Measurements from ENCODE around the gene STIM2. TPM values are rescaled to one million over a fixed set of nuclear protein-coding genes. Genes with fewer than 3 reads are reported as not detected.
A peak's percentile ranks its signal among the peaks of the same experiment; 100 is the strongest.

The STIM2 gene
- polyA plus RNA-seq, 2 donors, result 3.4 to 5.1 TPM

- no peak overlapping the region for H3K4me3 ChIP-seq (ENCODE audit: low read depth in 1 of 2, low read length in 2 of 2)
- WGBS, 2 donors, result 81 to 82% methylated on average over 2 of the region's 2 CpGs
- H3K9me3 ChIP-seq (ENCODE audit: control insufficient read depth in 2 of 2, insufficient read depth in 1 of 2, low read depth in 1 of 2, low read length in 1 of 2), result no peaks in the 10 kb centered on the region
- no peaks in the 10 kb centered on the region for H3K36me3 ChIP-seq (ENCODE audit: control insufficient read depth in 2 of 2, insufficient read depth in 2 of 2, low read length in 1 of 2)
- no peak overlapping the region for H3K27ac ChIP-seq (ENCODE audit: low read depth in 2 of 2, low read length in 1 of 2)
- no peaks in the 10 kb centered on the region for H3K4me1 ChIP-seq (ENCODE audit: control insufficient read depth in 2 of 2, insufficient read depth in 2 of 2, low read length in 1 of 2)
- H3K27me3 ChIP-seq (ENCODE audit: control insufficient read depth in 1 of 2, insufficient read depth in 2 of 2, low read length in 2 of 2), result no peaks in the 10 kb centered on the region
Measured at GRCh38 chr4:26978387-26979053, 117.9 kb downstream of the STIM2 start.

GRCh38 chr4:26984896-26985295 lies 124.3 kb downstream of the STIM2 start:
- Histone ChIP-seq H3K36me3 (ENCODE audit: control insufficient read depth in 2 of 2, insufficient read depth in 2 of 2, low read length in 1 of 2) (no peaks in the 10 kb centered on the region), H3K9me3 (ENCODE audit: control insufficient read depth in 2 of 2, insufficient read depth in 1 of 2, low read depth in 1 of 2, low read length in 1 of 2) (no peaks in the 10 kb centered on the region), H3K27me3 (ENCODE audit: control insufficient read depth in 1 of 2, insufficient read depth in 2 of 2, low read length in 2 of 2) (no peaks in the 10 kb centered on the region), H3K27ac (ENCODE audit: low read depth in 2 of 2, low read length in 1 of 2) (no peak overlapping the region), H3K4me1 (ENCODE audit: control insufficient read depth in 2 of 2, insufficient read depth in 2 of 2, low read length in 1 of 2) (no peaks in the 10 kb centered on the region), H3K4me3 (ENCODE audit: low read depth in 1 of 2, low read length in 2 of 2) (no peak overlapping the region)
- 82 to 87% methylated on average over 3 of the region's 3 CpGs for WGBS, 2 donors

- 60 to 61% methylated on average over 3 of the region's 3 CpGs for WGBS, 2 donors
- Histone ChIP-seq H3K27me3 (ENCODE audit: control insufficient read depth in 1 of 2, insufficient read depth in 2 of 2, low read length in 2 of 2) (no peaks in the 10 kb centered on the region), H3K27ac (ENCODE audit: low read depth in 2 of 2, low read length in 1 of 2) (no peak overlapping the region)
Measured at GRCh38 chr4:26985873-26986272, 125.2 kb downstream of the STIM2 start.

GRCh38 chr4:26987191-26987590 lies 126.5 kb downstream of the STIM2 start:
- Histone ChIP-seq H3K27me3 (ENCODE audit: control insufficient read depth in 1 of 2, insufficient read depth in 2 of 2, low read length in 2 of 2) (no peaks in the 10 kb centered on the region), H3K9me3 (ENCODE audit: control insufficient read depth in 2 of 2, insufficient read depth in 1 of 2, low read depth in 1 of 2, low read length in 1 of 2) (no peaks in the 10 kb centered on the region), H3K4me1 (ENCODE audit: control insufficient read depth in 2 of 2, insufficient read depth in 2 of 2, low read length in 1 of 2) (no peaks in the 10 kb centered on the region), H3K27ac (ENCODE audit: low read depth in 2 of 2, low read length in 1 of 2) (no peak overlapping the region), H3K4me3 (ENCODE audit: low read depth in 1 of 2, low read length in 2 of 2) (no peak overlapping the region), H3K36me3 (ENCODE audit: control insufficient read depth in 2 of 2, insufficient read depth in 2 of 2, low read length in 1 of 2) (no peaks in the 10 kb centered on the region)
- 94% methylated on average over 3 of the region's 3 CpGs for whole genome bisulfite sequencing, 2 donors

More at GRCh38 chr4:26985873-26986272, 125.2 kb downstream of the STIM2 start:
- Histone ChIP-seq H3K4me1 (ENCODE audit: control insufficient read depth in 2 of 2, insufficient read depth in 2 of 2, low read length in 1 of 2) (no peaks in the 10 kb centered on the region), H3K36me3 (ENCODE audit: control insufficient read depth in 2 of 2, insufficient read depth in 2 of 2, low read length in 1 of 2) (no peaks in the 10 kb centered on the region), H3K9me3 (ENCODE audit: control insufficient read depth in 2 of 2, insufficient read depth in 1 of 2, low read depth in 1 of 2, low read length in 1 of 2) (no peaks in the 10 kb centered on the region), H3K4me3 (ENCODE audit: low read depth in 1 of 2, low read length in 2 of 2) (no peak overlapping the region)

GRCh38 chr4:26991057-26991456 lies 130.4 kb downstream of the STIM2 start:
- 95 to 97% methylated on average over 3 of the region's 3 CpGs for WGBS, 2 donors
- Histone ChIP-seq H3K36me3 (ENCODE audit: control insufficient read depth in 2 of 2, insufficient read depth in 2 of 2, low read length in 1 of 2) (no peaks in the 10 kb centered on the region), H3K27me3 (ENCODE audit: control insufficient read depth in 1 of 2, insufficient read depth in 2 of 2, low read length in 2 of 2) (no peaks in the 10 kb centered on the region), H3K4me3 (ENCODE audit: low read depth in 1 of 2, low read length in 2 of 2) (no peak overlapping the region), H3K9me3 (ENCODE audit: control insufficient read depth in 2 of 2, insufficient read depth in 1 of 2, low read depth in 1 of 2, low read length in 1 of 2) (no peaks in the 10 kb centered on the region), H3K4me1 (ENCODE audit: control insufficient read depth in 2 of 2, insufficient read depth in 2 of 2, low read length in 1 of 2) (no peaks in the 10 kb centered on the region), H3K27ac (ENCODE audit: low read depth in 2 of 2, low read length in 1 of 2) (no peak overlapping the region)

- Histone ChIP-seq H3K9me3 (ENCODE audit: control insufficient read depth in 2 of 2, insufficient read depth in 1 of 2, low read depth in 1 of 2, low read length in 1 of 2) (no peaks in the 10 kb centered on the region), H3K4me3 (ENCODE audit: low read depth in 1 of 2, low read length in 2 of 2) (no peak overlapping the region), H3K27ac (ENCODE audit: low read depth in 2 of 2, low read length in 1 of 2) (peak overlapping the region in 1 of 2 donors; percentile 13), H3K4me1 (ENCODE audit: control insufficient read depth in 2 of 2, insufficient read depth in 2 of 2, low read length in 1 of 2) (no peaks in the 10 kb centered on the region), H3K27me3 (ENCODE audit: control insufficient read depth in 1 of 2, insufficient read depth in 2 of 2, low read length in 2 of 2) (no peaks in the 10 kb centered on the region), H3K36me3 (ENCODE audit: control insufficient read depth in 2 of 2, insufficient read depth in 2 of 2, low read length in 1 of 2) (no peaks in the 10 kb centered on the region)
- WGBS, 2 donors, result 52 to 57% methylated on average over 3 of the region's 3 CpGs
Measured at GRCh38 chr4:26992657-26993361, 132.2 kb downstream of the STIM2 start.

GRCh38 chr4:26993539-26993938 lies 132.9 kb downstream of the STIM2 start:
- WGBS, 2 donors, result 64 to 65% methylated on average over 3 of the region's 3 CpGs
- Histone ChIP-seq H3K9me3 (ENCODE audit: control insufficient read depth in 2 of 2, insufficient read depth in 1 of 2, low read depth in 1 of 2, low read length in 1 of 2) (no peaks in the 10 kb centered on the region), H3K36me3 (ENCODE audit: control insufficient read depth in 2 of 2, insufficient read depth in 2 of 2, low read length in 1 of 2) (no peaks in the 10 kb centered on the region), H3K4me1 (ENCODE audit: control insufficient read depth in 2 of 2, insufficient read depth in 2 of 2, low read length in 1 of 2) (no peaks in the 10 kb centered on the region), H3K4me3 (ENCODE audit: low read depth in 1 of 2, low read length in 2 of 2) (no peak overlapping the region), H3K27ac (ENCODE audit: low read depth in 2 of 2, low read length in 1 of 2) (no peak overlapping the region), H3K27me3 (ENCODE audit: control insufficient read depth in 1 of 2, insufficient read depth in 2 of 2, low read length in 2 of 2) (no peaks in the 10 kb centered on the region)

GRCh38 chr4:26993967-26994366 lies 133.3 kb downstream of the STIM2 start:
- H3K27ac ChIP-seq (ENCODE audit: low read depth in 2 of 2, low read length in 1 of 2), result no peak overlapping the region
- H3K27me3 ChIP-seq (ENCODE audit: control insufficient read depth in 1 of 2, insufficient read depth in 2 of 2, low read length in 2 of 2), result no peaks in the 10 kb centered on the region
- H3K36me3 ChIP-seq (ENCODE audit: control insufficient read depth in 2 of 2, insufficient read depth in 2 of 2, low read length in 1 of 2), result no peaks in the 10 kb centered on the region
- no peaks in the 10 kb centered on the region for H3K9me3 ChIP-seq (ENCODE audit: control insufficient read depth in 2 of 2, insufficient read depth in 1 of 2, low read depth in 1 of 2, low read length in 1 of 2)
- H3K4me3 ChIP-seq (ENCODE audit: low read depth in 1 of 2, low read length in 2 of 2), result no peak overlapping the region
- no peaks in the 10 kb centered on the region for H3K4me1 ChIP-seq (ENCODE audit: control insufficient read depth in 2 of 2, insufficient read depth in 2 of 2, low read length in 1 of 2)
- 73 to 81% methylated on average over 3 of the region's 3 CpGs for WGBS, 2 donors

- H3K9me3 ChIP-seq (ENCODE audit: control insufficient read depth in 2 of 2, insufficient read depth in 1 of 2, low read depth in 1 of 2, low read length in 1 of 2), result no peaks in the 10 kb centered on the region
- WGBS, 2 donors, result 83 to 86% methylated on average over 2 of the region's 2 CpGs
- no peak overlapping the region for H3K27ac ChIP-seq (ENCODE audit: low read depth in 2 of 2, low read length in 1 of 2)
- no peaks in the 10 kb centered on the region for H3K4me1 ChIP-seq (ENCODE audit: control insufficient read depth in 2 of 2, insufficient read depth in 2 of 2, low read length in 1 of 2)
- no peak overlapping the region for H3K4me3 ChIP-seq (ENCODE audit: low read depth in 1 of 2, low read length in 2 of 2)
- H3K36me3 ChIP-seq (ENCODE audit: control insufficient read depth in 2 of 2, insufficient read depth in 2 of 2, low read length in 1 of 2), result no peaks in the 10 kb centered on the region
- no peaks in the 10 kb centered on the region for H3K27me3 ChIP-seq (ENCODE audit: control insufficient read depth in 1 of 2, insufficient read depth in 2 of 2, low read length in 2 of 2)
Measured at GRCh38 chr4:26995316-26995715, 134.7 kb downstream of the STIM2 start.

- Histone ChIP-seq H3K4me1 (ENCODE audit: control insufficient read depth in 2 of 2, insufficient read depth in 2 of 2, low read length in 1 of 2) (no peaks in the 10 kb centered on the region), H3K9me3 (ENCODE audit: control insufficient read depth in 2 of 2, insufficient read depth in 1 of 2, low read depth in 1 of 2, low read length in 1 of 2) (no peaks in the 10 kb centered on the region), H3K27ac (ENCODE audit: low read depth in 2 of 2, low read length in 1 of 2) (no peak overlapping the region), H3K36me3 (ENCODE audit: control insufficient read depth in 2 of 2, insufficient read depth in 2 of 2, low read length in 1 of 2) (no peaks in the 10 kb centered on the region), H3K4me3 (ENCODE audit: low read depth in 1 of 2, low read length in 2 of 2) (no peak overlapping the region), H3K27me3 (ENCODE audit: control insufficient read depth in 1 of 2, insufficient read depth in 2 of 2, low read length in 2 of 2) (no peaks in the 10 kb centered on the region)
Measured at GRCh38 chr4:26996745-26997144, 136.1 kb downstream of the STIM2 start.

Data from esophagus (tissue), 2 donors.